Tibial artery (tissue), 4 donors: ENCODE data around the gene UTP20.

Source experiments
- DNase-seq, 2 donors: peaks; one replicate each; pipeline ENCODE4 v3.0.0-alpha.2; 2019
- H3K27ac ChIP-seq, 2 donors: fragments of 200-600 bp; sonication (generic) in 1 of 2; 1 replicate in 1 of 2; 2 replicates in 1 of 2; pipeline ENCODE4 v1.5.1; 2018 to 2019; ENCODE audit warnings: mild to moderate bottlenecking in 1 of 2
- H3K27me3 ChIP-seq, 2 donors: fragments of 200-600 bp; sonication (generic) in 1 of 2; one replicate each; pipeline versions ENCODE4 v1.5.1 to v1.6.0; 2016 to 2019
- H3K36me3 ChIP-seq, 3 donors: fragments of 200-600 bp; sonication (generic) in 2 of 3; one replicate each; pipeline ENCODE4 v1.5.1; 2016 to 2019; ENCODE audit warnings: mild to moderate bottlenecking in 2 of 3
- H3K4me1 ChIP-seq, 4 donors: fragments of 200-600 bp; sonication (generic) in 2 of 4; 1 replicate in 3 of 4; 2 replicates in 1 of 4; pipeline ENCODE4 v1.5.1; 2016 to 2019
- H3K4me3 ChIP-seq, 2 donors: fragments of 200-600 bp; sonication (generic) in 1 of 2; 1 replicate in 1 of 2; 2 replicates in 1 of 2; pipeline ENCODE4 v1.5.1; 2018 to 2019; ENCODE audit warnings: mild to moderate bottlenecking in 2 of 2
- H3K9me3 ChIP-seq, 3 donors: fragments of 200-600 bp; sonication (generic) in 1 of 3; one replicate each; pipeline ENCODE4 v1.5.1; 2016 to 2019
- intact Hi-C: fragments of 100-400 bp; cut with DNase I; formaldehyde crosslinking; loops from one replicate; pipeline ENCODE4 v1.15.0; 2023; ENCODE audit warnings: low total_unique reads
- TF ChIP-seq, protein P1 (sequence below), 2 experiments: fragments of 200-600 bp in 1 of 2; fragments of 450-650 bp in 1 of 2; IDR thresholded peaks; one replicate each; pipeline ENCODE4 v1.5.1; 2017 to 2019; ENCODE audit warnings: antibody characterized with exemption in 2 of 2, mild to moderate bottlenecking in 1 of 2, moderate library complexity in 1 of 2

UTP20 gene

DNA sequence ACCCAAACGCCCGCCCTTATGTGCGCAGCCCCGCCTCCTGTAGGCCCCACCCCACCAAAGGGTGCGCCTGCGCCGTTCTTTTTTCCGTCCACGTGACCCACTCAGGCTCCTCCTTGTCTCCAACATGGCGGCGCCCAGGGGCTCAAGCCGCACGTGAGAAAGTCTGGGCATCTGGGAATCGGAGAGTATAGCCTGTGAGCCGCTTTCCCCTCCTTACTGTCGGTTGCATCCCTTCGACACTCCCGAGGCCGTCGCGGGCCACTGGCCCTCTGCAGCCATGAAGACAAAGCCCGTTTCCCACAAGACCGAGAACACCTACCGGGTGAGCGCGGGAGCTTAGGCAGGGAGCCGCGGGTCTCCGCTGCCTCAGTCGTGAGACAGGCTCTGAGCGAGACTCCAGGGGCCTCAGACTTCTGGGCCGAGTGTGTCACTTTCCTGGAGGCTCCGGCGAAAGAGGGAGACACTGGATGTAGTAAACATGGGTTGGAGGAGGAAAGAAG is at the start of gene UTP20:
TSS of gene UTP20 (plus strand) at position 100 of the 500 bp plus-strand sequence. CDS start at position 278, 178 bp downstream.
- intact Hi-C loops, result no loop called here
- TF ChIP-seq, protein P1, sequence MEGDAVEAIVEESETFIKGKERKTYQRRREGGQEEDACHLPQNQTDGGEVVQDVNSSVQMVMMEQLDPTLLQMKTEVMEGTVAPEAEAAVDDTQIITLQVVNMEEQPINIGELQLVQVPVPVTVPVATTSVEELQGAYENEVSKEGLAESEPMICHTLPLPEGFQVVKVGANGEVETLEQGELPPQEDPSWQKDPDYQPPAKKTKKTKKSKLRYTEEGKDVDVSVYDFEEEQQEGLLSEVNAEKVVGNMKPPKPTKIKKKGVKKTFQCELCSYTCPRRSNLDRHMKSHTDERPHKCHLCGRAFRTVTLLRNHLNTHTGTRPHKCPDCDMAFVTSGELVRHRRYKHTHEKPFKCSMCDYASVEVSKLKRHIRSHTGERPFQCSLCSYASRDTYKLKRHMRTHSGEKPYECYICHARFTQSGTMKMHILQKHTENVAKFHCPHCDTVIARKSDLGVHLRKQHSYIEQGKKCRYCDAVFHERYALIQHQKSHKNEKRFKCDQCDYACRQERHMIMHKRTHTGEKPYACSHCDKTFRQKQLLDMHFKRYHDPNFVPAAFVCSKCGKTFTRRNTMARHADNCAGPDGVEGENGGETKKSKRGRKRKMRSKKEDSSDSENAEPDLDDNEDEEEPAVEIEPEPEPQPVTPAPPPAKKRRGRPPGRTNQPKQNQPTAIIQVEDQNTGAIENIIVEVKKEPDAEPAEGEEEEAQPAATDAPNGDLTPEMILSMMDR (IDR thresholded peaks at IDR 0.05), result no peak
- Histone ChIP-seq H3K27ac (peak within 1 kb of the TSS; percentile 33 to 64), H3K4me1 (peaks cover 0 to 8% (median 3%) of the 10 kb centered on the region in 4 donors), H3K36me3 (peaks cover 3 to 20% (median 5%) of the 10 kb centered on the region in 3 donors), H3K9me3 (no peaks in the 10 kb centered on the region), H3K4me3 (peak within 1 kb of the TSS; percentile 80 to 82), H3K27me3 (no peaks in the 10 kb centered on the region)
- DNase-seq, result peak; percentile 89 to 93

DNA sequence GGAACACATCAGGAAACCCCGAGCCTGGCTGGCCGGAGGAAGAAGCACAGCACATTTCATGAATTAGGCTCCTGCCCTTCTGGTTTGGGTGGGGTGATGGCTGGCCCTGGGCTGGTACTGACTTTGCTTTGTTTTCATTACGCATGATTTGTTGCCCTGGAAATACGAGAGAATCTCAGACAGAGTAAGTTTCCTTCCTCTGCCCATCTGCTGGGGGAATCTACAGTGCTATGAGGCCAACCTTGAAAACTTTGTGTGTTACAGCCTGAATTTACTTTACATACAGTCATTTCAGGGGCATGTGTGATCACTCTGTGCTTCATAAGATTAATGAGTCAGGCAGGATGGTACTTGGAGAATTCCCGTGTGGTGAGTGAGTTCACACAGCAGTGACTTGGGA is 49.4 kb upstream of the UTP20 start:
- TF ChIP-seq, protein P1 (IDR thresholded peaks at IDR 0.05), result no peak

DNA sequence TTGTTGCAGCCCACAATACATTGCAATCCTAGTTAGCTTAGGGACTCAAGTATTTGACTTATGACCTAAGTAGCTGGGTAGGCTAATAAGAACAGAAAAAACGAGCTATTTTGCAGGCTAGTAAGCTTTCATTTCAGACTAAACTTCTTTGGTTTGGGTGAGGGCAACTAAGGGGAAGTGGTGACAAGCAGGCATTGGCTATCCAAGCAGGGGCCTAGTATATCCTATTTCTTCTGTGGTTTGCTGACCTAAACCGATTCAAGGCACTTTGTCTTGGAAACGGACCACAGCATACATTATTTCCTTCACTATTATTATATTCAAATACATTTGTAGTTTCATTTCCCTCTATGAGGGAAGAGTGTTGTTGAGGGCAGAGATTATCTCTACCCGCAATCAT is 48.3 kb upstream of the UTP20 start:
- H3K4me1 ChIP-seq, result no peaks in the 10 kb centered on the region
- H3K36me3 ChIP-seq, result no peaks in the 10 kb centered on the region
- no peak overlapping the region for H3K4me3 ChIP-seq
- DNase-seq, result no peak
- no peaks in the 10 kb centered on the region for H3K27me3 ChIP-seq
- H3K9me3 ChIP-seq, result no peaks in the 10 kb centered on the region
- TF ChIP-seq, protein P1 (IDR thresholded peaks at IDR 0.05), result no peak
- H3K27ac ChIP-seq, result no peak overlapping the region
- intact Hi-C loops, result no loop called here

More for the DNA sequence above, 49.4 kb upstream of the UTP20 start:
- DNase-seq, result no peak
- H3K4me1 ChIP-seq, result no peaks in the 10 kb centered on the region
- H3K4me3 ChIP-seq, result no peak overlapping the region
- H3K9me3 ChIP-seq, result no peaks in the 10 kb centered on the region
- intact Hi-C loops, result no loop called here
- no peaks in the 10 kb centered on the region for H3K36me3 ChIP-seq
- H3K27me3 ChIP-seq, result no peaks in the 10 kb centered on the region
- no peak overlapping the region for H3K27ac ChIP-seq

DNA sequence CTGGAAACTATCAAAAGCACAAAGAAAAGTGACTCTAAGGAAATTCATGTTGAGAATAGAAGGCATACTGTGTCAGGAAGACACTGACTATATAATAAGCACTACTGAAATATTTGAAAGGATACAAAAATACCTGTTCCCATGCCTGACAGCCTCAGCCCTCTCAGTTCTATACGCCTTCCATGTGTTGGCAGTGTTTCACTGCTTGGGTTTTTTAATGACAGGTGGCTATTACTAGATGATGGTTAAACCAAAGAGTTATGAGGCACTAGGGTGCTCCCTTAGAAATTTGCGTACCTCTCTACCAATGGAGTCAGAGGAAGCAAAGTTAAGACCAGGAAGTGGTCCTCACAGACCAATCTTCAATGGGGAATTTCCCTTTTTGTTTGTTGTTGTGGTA is 44.2 kb upstream of the UTP20 start:
- Histone ChIP-seq H3K27me3 (peaks cover 0 to 4% of the 10 kb centered on the region in 2 donors), H3K27ac (no peak overlapping the region), H3K9me3 (no peaks in the 10 kb centered on the region), H3K36me3 (no peaks in the 10 kb centered on the region), H3K4me1 (no peaks in the 10 kb centered on the region), H3K4me3 (no peak overlapping the region)
- intact Hi-C loops, result loop anchor here (5.0 kb wide), 1 partner anchor 163 kb away; no protein-coding TSS in a partner anchor
- TF ChIP-seq, protein P1 (IDR thresholded peaks at IDR 0.05), result no peak
- no peak for DNase-seq

DNA sequence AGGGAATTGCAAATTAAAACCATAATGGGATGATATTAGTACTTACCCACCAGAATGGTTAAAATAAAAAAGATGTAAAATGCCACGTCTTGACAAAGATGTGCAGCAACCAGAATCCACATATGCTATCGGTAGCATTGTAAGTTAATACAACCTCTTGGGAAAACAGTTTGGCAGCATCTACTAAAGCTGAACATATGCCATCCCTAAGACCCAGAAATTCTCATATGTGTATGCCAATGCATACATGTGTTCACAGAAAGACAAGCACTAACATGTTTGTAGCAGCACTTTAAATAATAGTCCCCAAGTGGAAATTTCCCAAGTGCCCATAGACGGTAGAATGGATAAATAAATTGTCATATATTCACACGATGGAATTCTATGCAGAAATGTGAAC is 41.6 kb upstream of the UTP20 start:
- H3K4me3 ChIP-seq, result no peak overlapping the region
- no peak overlapping the region for H3K27ac ChIP-seq
- intact Hi-C loops, result loop anchor here (5.0 kb wide), 1 partner anchor 166 kb away; no protein-coding TSS in a partner anchor
- no peaks in the 10 kb centered on the region for H3K4me1 ChIP-seq
- H3K9me3 ChIP-seq, result no peaks in the 10 kb centered on the region
- no peaks in the 10 kb centered on the region for H3K36me3 ChIP-seq
- DNase-seq, result no peak
- TF ChIP-seq, protein P1 (IDR thresholded peaks at IDR 0.05), result no peak
- H3K27me3 ChIP-seq, result peaks cover 0 to 4% of the 10 kb centered on the region in 2 donors
